ENCODE measurements around the gene UBAP1. TPM values are rescaled to one million over a fixed set of nuclear protein-coding genes. Genes with fewer than 3 reads are reported as not detected.
"Not testable (repeated sequence)": the region's sequence is repeated elsewhere in the genome, so short reads cannot be mapped to it uniquely, and the experiment has no call there.

The UBAP1 gene
- total RNA-seq, 4 donors from 2014 or later, result 36.7 to 46.1 (median 38.3) TPM

- Histone ChIP-seq H3K9me3 (no peaks in the 10 kb centered on the region), H3K4me1 (peaks cover 0 to 34% (median 14%) of the 10 kb centered on the region in 4 donors), H3K4me3 (no peak overlapping the region), H3K27ac (no peak overlapping the region), H3K27me3 (no peaks in the 10 kb centered on the region), H3K36me3 (peaks cover 0 to 5% (median 0%) of the 10 kb centered on the region in 3 donors)
- DNase-seq (ENCODE audit: low spot score in 2 of 2), result no peak
- WGBS, 2 donors, result 93 to 94% methylated on average over 4 of the region's 4 CpGs
- TF ChIP-seq EP300 (IDR thresholded peaks at IDR 0.05), result no peak
- TF ChIP-seq CTCF (IDR thresholded peaks at IDR 0.05), result no peak
- TF ChIP-seq POLR2A (IDR thresholded peaks at IDR 0.05), result no peak
Observed at GRCh38 chr9:34206561-34206960, 27.7 kb downstream of the UBAP1 start.

- Histone ChIP-seq H3K4me3 (no peak overlapping the region), H3K4me1 (no peaks in the 10 kb centered on the region), H3K27me3 (no peaks in the 10 kb centered on the region), H3K36me3 (no peaks in the 10 kb centered on the region), H3K27ac (no peak overlapping the region), H3K9me3 (no peaks in the 10 kb centered on the region)
- no peak for DNase-seq (ENCODE audit: low spot score in 2 of 2)
- WGBS, 2 donors, result 83 to 86% methylated on average over 1 of the region's 1 CpG
- TF ChIP-seq POLR2A (IDR thresholded peaks at IDR 0.05) (no peak), EP300 (IDR thresholded peaks at IDR 0.05) (no peak), CTCF (IDR thresholded peaks at IDR 0.05) (no peak)
Observed at GRCh38 chr9:34211395-34211794, 32.6 kb downstream of the UBAP1 start.

GRCh38 chr9:34214354-34215000 is 35.6 kb downstream of the UBAP1 start:
- H3K4me1 ChIP-seq; DNase-seq (ENCODE audit: low spot score in 2 of 2); H3K4me3 ChIP-seq; H3K36me3 ChIP-seq; H3K9me3 ChIP-seq; H3K27ac ChIP-seq; H3K27me3 ChIP-seq: not testable (repeated sequence)
- 90 to 93% methylated on average over 4 of the region's 4 CpGs for WGBS, 2 donors

GRCh38 chr9:34216325-34216724 is 37.5 kb downstream of the UBAP1 start:
- peaks cover 0 to 4% (median 0%) of the 10 kb centered on the region in 4 donors for H3K4me1 ChIP-seq
- WGBS, 2 donors, result 94 to 98% methylated on average over 3 of the region's 3 CpGs
- H3K27ac ChIP-seq, result no peak overlapping the region
- H3K4me3 ChIP-seq, result no peak overlapping the region
- TF ChIP-seq CTCF (IDR thresholded peaks at IDR 0.05) (no peak), EP300 (IDR thresholded peaks at IDR 0.05) (no peak), POLR2A (IDR thresholded peaks at IDR 0.05) (no peak)
- H3K27me3 ChIP-seq, result no peaks in the 10 kb centered on the region
- DNase-seq (ENCODE audit: low spot score in 2 of 2), result no peak
- H3K9me3 ChIP-seq, result no peaks in the 10 kb centered on the region
- H3K36me3 ChIP-seq, result no peaks in the 10 kb centered on the region

- not testable (repeated sequence) for H3K4me1 ChIP-seq; H3K9me3 ChIP-seq; H3K36me3 ChIP-seq; DNase-seq (ENCODE audit: low spot score in 2 of 2); H3K27me3 ChIP-seq; H3K27ac ChIP-seq; H3K4me3 ChIP-seq
- WGBS, 2 donors, result 90 to 93% methylated on average over 2 of the region's 2 CpGs
Observed at GRCh38 chr9:34217015-34217414, 38.2 kb downstream of the UBAP1 start.

- Histone ChIP-seq H3K27ac (no peak overlapping the region), H3K36me3 (peaks cover 0 to 5% (median 0%) of the 10 kb centered on the region in 3 donors), H3K4me1 (peaks cover 0 to 16% (median 0%) of the 10 kb centered on the region in 4 donors), H3K4me3 (no peak overlapping the region), H3K27me3 (no peaks in the 10 kb centered on the region), H3K9me3 (no peaks in the 10 kb centered on the region)
- DNase-seq (ENCODE audit: low spot score in 2 of 2), result no peak
- WGBS, 2 donors, result 59 to 69% methylated on average over 5 of the region's 5 CpGs
- TF ChIP-seq CTCF (IDR thresholded peaks at IDR 0.05) (no peak), EP300 (IDR thresholded peaks at IDR 0.05) (no peak), POLR2A (IDR thresholded peaks at IDR 0.05) (no peak)
Observed at GRCh38 chr9:34218446-34218845, 39.6 kb downstream of the UBAP1 start.
